ENCODE measurements around the gene CIPC.

- no peak for TF ChIP-seq POLR2A (IDR thresholded peaks at IDR 0.05; ENCODE audit: low read depth, low read length)
- no peak for TF ChIP-seq MAFK (IDR thresholded peaks at IDR 0.05; ENCODE audit: low read depth, low read length)
- TF ChIP-seq CTCF (conservative IDR thresholded peaks at IDR 0.05; ENCODE audit: low read depth, low read length) = no peak
- no peak for TF ChIP-seq RCOR1 (IDR thresholded peaks at IDR 0.05; ENCODE audit: insufficient replicate concordance, low read length)
- TF ChIP-seq BHLHE40 (IDR thresholded peaks at IDR 0.05; ENCODE audit: low read depth, low read length) = no peak
- TF ChIP-seq SMC3 (IDR thresholded peaks at IDR 0.05; ENCODE audit: low read depth, low read length) = no peak
Observed at GRCh38 chr14:77119851-77120250, 21.8 kb downstream of the CIPC start.

Measured in IMR-90 (cell line).